Mesenteric fat pad (tissue), 1 donor: Measurements from ENCODE around the gene BCAS3. TPM values are rescaled to one million over a fixed set of nuclear protein-coding genes. Genes with fewer than 3 reads are reported as not detected.

Experiments
- DNase-seq: peaks from one replicate; pipeline ENCODE4 v3.0.0-alpha.2; 2020; ENCODE audit warnings: low spot score
- total RNA-seq: library from RNA; stranded (reverse); fragmentation: NEBNext Ultra II Directional; extraction: Animal tissue kit (Norgen Biotek cat#: 25700); gene quantifications from one replicate; pipeline ENCODE4 v1.2.1, GENCODE V29; 2021
- donor health status: DM: yes; HTN: yes; CAD: no.

The BCAS3 gene
- total RNA-seq, 1 donor from 2014 or later: 20.8 TPM

DNA sequence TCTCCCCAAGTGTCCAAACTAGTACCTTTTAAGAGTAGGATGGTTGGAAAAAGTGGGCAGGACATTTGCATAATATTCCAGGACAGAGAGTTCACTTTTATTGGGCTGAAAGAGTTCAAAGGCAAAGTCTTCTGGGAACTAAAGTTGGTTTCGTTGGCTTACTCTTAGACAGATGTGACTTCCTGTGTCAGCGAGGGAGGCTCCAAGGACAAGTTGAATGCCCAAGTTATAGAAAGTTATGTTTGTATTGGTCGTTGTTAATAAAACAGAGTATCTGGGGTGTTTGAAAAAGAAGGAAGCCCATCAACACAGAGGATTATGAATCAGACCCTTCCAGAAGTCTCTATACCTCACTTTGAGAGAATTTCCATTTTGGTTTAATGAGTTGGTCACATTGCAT is 604.7 kb downstream of the BCAS3 start:
- DNase-seq: no peak

DNA sequence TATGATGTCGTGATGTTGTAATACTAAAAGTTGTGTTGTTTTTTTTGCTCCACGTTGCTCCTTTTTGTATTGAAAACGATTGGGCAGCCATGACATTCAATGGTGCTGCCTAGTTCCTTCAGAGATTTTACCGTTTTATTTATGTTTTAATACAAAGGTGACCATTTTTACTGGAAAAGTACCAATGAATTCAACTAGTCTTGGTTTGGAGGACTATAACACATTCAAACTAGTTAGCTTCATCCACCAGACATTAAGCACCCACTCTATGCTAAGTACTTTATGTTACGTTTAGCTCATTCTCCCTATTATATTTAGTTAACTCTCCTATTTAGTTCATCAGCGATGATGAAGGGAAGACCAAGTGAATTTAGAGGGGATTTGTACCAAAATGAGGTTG is 605.4 kb downstream of the BCAS3 start:
- DNase-seq: no peak

DNA sequence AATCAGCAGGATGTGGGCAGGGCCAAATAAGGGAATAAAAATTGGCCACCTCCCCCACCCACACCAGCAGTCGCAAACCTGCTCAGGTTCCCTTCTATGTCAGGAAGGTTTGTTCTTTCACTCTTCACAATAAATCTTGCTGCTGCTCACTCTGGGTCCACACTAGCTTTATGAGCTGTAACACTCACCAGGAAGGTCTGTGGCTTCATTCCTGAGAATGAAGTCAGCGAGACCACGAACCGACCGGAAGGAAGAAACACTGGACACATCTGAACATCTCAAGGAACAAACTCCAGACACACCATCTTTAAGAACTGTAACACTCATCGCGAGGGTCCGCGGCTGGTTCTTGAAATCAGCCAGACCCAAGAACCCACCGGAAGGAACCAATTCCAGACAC is 606.5 kb downstream of the BCAS3 start:
- DNase-seq: no peak

DNA sequence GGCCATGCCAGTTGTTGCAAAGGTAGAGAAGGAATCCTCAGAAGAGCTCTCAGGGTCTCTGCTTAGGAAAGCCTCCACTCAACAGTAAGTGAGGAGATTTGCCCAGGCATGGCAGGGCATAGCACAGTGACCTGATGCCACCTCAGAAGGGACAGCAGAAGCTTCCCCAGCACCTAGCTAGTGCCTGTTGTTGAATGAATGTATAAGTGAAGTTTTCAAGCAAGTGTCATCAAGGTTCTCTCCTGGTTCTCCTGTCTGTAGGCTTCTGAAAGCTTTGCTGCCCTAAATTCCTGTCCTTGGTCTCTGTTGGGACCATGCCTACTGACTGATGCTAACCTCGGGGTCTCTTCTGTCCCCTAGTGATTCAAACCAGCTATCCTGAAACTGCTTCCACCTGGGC is 607.1 kb downstream of the BCAS3 start:
- no peak for DNase-seq

DNA sequence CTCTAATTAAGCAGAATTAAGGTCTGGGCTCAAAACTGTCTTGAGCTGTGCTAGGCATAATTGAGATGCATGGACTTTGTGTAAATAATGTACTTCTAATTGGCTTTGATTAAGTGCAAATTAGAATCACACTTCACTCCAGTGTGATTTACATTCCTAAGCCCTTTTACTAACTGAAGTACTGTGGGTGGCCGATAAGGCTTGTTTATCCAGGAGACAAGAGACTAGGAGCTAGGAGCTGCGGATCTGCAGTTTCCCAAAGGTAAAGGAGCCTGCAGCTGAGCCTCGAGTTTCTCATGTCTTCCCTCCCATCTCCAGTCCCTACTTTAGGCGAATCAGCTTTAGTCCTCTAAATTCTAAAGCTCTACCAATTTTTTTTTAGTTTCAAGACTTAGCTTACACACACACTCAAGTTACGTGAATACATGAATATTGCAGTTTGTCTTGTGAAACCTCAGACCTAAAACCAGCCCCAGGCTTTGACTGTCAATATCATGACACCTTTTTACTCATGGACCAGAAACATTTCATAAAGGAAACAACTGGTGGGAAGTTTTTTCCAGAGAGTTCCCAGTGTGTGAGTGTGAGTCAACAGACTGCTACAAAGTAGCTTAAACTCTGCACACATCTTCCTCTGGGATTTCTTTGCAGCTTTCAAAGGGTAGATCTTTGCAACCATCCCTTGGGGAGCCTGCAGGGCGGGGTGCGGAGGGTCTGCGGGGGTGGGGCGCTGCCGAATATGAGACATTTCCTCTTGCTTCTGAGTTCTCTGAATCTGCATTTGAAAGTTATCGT is 608.1 kb downstream of the BCAS3 start:
- DNase-seq: no peak

DNA sequence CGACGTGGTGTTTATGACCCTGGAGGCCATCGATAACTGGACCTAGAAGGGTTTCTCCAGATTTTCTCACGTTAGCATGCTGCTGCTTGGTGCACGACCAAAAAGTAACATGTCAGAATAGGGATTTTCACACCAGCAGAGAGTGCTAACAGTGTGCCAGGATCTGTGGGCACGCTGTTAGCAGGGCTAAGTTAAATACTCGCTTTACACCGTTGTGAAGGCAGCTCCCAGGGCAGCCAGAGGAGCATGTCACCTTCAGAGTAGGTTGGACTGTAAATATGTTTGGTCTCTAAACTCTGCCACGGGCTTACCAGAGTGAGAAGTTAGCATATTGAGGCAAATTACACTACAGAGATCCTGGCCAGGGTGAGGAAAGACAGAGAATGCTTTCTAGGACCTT is 608.8 kb downstream of the BCAS3 start:
- no peak for DNase-seq

DNA sequence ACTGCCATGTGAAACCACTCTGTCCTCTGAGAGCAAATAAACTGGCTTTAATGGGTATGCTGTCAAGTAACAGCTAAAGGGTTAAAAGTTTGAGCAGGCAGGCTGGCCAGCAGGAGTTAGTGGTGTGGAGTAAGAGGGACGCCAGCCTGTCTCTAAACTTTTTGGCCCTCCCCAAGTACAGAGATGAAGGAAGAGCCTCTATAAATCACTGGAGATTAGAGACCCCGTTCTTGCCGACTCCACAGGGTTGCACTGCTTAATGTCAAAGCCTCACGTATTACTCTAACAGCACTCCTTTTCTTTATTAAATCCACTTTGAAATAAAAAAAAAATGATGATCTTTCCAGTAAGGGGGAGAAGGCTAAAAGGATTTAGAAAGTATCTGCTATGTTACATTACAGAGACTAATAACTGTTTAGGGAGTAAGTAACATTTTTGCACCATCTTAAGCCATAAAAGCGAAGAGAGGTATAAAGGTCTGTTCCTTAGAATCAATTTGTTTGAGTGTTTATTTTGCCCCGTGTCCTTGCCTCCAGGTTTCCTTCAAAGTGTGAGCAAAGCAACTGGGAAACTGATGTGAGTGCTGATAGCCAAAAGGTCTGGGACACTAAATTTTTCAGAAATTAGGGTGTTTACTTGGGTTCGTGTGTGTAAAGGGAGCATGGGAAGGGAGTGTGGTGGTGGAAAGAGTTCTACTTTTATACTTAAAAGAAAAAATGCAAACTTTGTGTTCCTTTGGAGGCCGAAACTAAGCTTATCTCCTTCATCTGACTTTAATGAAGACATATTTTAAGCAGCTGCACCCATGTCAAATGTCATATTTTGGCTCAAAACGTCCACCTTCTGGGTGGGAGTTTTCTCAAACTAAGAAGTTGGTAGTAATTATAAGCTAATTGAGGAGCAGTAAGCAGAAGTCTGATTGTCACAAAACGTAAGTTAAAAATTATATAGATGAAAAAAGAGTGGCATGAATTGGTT is 612.0 kb downstream of the BCAS3 start:
- DNase-seq: no peak

DNA sequence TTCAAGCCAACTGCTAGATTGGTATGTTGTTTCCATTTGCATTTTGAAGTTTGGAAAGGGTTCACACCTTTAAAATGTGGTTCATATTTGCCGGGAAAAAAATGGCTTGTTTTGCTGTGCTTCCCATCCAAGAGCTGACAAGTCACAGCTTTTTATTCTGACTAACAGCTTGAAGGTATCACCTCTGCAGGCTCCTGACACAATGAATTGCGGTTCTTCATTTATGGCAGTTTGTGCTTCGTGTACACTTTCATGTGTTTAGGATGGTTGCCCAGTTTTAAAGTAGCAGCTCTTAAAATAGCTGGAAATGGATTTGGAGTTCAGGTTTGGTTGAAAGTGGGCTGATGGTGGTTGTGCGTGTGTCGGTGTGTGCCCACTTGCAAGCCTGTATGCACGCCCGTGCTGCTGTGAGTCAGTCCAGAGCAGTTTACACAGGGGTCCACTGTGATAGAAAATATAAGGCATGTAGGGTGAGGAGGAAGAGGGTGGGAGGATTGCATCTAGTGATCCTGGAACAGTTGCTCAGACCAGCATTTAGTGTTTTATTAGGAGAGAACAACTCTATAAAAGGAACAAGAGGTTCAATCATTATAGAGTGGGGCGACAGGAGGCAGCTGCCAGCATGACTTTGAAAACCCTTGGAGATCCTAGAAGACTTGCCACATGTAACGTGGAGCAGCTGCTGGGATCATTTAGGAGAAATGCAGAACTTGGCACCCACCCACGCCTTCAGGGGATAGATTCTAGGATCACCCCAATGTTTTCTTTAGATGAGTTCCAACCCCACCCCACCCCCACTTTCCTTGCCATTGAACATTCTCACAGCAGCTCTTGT is 614.0 kb downstream of the BCAS3 start:
- no peak for DNase-seq

DNA sequence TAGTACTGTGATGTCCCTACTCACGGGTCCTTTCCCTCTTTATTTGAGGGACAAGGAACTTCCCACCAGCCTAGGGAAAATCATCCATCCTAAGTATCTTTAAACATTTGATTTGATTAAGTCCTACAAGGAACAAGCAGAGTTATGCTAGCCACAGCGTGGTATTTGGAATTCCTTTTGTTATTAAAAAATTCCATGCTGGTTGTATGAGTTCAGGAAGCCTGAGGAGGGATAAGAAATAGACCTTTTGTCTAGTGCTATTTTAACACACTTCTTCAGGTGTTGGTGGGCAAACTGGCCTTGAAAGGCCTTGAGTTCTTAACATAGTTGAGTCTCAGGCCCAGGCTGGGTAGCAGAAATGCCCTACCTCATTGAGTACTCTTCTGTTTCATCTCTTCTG is 616.6 kb downstream of the BCAS3 start:
- no peak for DNase-seq

DNA sequence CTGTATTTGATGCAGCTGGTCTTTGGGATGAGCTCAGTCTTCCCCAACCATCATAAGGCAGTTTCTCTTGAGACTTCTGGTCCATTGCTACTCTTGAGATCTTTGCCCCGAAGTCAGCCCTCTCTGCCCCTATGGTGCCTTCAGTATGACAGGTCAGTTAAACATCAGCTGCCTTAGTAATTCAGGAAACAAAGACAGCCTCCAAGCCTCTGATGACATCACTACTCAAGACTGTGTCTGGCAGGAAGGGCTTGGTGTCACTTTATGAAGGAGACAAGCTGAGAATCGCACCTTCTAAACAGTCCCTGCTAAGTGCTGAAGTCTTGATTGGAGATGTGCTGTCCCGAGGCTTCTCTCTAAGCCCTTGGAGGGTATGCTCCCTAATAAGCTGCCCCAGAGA is 617.1 kb downstream of the BCAS3 start:
- DNase-seq: no peak

DNA sequence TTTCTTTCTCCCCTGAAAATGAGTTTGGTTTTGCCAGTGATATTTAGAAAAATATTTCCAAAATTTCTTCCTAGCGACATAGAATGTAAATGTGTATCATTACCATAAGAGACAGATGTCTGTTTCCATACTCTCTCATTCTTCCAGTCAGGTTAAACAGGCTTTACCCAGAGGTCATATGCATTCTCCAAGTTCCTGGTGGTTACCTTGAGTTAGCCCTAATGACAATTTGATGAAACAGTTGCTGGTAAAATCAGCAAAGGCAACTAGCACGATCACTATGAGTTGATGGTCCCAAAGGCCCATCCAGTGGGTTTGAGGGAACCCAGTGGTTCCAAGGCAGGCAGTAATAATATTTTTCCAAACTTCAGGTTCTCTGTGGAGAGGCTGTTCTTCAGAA is 618.4 kb downstream of the BCAS3 start:
- DNase-seq: no peak

DNA sequence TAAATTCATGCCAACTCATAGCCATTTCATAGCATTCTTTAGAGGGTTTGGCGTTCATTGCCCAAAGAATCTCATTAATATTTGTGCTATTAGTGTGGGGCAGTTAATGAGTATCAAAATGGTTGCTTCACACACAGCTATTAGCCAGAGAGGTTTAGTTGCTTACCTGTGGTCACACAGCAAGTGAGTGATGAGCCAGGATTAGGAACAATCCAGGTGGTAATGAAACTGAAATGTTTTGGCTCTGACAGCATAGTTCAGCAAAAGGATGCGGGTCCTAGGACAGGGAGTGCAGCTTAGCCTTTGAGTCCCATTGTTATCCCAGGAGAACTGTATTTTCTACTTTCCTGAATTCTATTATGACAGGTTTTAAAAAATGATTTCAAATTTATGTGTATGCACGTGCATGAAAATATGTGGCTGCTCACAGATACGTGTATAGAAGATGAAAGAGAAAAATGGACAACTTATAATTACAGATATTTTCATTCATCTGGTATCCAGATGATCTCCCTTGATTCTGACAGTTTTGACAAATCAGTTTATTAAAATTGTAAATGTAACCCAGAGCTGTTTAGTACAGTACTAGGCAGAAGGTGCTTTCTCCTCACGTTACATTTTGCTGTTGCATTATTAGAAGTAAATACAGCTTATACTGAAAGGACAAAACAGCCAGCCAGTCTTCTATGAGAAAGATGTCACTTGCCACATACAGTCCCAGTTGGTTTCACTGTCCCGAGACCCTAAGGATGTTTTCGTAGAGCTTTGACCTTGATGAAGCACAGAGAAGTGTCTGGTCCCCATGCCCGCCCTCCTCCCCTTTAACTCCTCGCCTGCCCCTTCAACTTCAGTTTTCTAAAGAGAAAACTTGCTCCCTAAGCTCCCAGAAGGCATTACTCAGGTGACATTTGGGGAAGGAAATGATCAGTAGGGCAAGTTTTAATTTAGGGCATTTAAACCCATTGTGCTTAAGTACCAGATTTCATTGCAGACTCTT is 622.2 kb downstream of the BCAS3 start:
- no peak for DNase-seq

DNA sequence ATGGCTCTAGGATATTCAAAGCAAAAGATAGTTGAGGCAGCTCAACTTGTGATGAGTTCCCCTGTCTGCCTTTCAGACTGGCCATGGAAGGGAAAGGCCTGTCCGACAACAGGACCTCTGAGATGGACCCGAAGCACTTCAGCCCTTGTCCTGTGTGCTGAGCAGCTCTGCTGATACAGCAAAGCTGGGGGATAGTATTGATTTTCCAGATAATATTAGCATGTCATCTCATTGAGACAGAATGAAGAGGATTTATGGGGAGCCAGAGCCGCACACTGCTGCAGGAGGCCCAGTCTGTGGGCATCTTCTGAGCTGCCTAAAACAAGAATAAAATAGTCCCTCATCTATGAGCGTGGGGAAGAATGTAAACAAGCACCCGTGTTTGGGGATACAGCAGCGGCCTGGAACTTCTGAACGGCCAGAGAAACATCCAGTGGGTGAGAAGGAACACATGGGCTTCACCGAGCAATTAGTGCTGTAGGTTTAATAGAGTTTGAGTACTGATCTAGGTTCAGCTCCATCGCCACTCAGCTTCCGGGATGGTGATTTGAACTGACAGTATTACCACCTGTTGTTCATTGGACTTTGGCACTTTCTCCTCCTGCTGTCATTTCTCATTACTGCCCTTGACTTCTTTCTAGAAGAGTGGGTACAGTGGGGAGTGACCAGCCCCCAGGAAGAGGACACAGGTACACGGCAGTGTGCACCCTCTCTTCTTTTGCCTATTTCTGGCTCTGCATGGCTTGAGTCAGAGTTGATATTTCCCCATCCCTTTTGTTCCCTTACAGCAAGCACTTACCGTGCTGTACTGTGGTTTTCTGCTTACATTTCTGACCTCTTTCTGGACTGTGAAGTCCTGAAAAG is 625.5 kb downstream of the BCAS3 start:
- DNase-seq: no peak

DNA sequence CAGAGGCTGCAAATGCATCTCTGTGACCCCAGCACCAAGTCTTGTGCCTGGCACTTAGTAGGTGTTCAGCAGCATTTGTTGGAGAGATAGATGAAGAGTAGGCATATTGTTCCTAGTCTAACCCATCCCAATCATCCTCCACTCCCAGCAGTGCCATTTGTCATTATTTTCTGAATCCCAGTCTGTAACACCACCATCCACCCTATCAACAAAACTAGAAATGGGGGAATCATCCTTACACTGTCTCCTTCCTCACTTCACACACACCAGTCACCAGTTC is 626.1 kb downstream of the BCAS3 start:
- no peak for DNase-seq

DNA sequence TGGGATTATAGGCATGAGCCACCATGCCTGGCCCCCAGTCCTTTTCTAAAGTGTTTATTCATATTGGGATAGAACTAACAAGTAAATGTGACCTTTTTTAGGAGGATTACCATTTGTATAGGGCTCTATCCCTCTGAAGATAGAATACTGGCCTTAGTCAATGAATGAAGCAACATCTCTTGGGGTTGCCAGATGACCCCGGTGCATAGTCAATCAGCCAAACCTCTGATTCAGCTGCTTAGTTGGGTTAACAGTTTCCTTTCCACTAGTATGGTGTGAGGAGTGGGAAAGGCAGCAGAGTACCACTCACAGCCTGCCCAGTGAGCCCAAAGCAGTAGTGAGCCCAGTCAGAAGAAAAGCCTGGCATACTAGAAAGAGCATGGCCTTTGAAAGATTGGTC is 627.4 kb downstream of the BCAS3 start:
- DNase-seq: no peak

DNA sequence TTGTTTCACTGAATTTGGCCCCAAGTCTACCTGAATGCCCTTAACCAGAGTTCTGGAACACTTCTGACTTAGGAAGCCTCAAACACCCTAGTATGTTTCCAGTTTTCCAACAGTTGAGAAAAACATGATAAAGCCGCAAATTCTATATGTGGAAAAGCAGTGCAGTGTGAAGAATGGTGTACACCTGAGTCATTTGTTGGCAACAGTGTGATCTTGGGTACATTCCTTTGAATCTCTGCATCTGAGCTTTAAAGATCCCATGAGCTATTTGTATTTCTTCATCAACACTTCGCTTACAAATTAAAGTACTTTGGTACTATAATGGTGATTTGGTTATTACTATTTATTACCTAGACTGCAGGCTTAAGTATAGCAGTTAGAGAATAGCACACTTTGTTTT is 628.4 kb downstream of the BCAS3 start:
- DNase-seq: no peak

DNA sequence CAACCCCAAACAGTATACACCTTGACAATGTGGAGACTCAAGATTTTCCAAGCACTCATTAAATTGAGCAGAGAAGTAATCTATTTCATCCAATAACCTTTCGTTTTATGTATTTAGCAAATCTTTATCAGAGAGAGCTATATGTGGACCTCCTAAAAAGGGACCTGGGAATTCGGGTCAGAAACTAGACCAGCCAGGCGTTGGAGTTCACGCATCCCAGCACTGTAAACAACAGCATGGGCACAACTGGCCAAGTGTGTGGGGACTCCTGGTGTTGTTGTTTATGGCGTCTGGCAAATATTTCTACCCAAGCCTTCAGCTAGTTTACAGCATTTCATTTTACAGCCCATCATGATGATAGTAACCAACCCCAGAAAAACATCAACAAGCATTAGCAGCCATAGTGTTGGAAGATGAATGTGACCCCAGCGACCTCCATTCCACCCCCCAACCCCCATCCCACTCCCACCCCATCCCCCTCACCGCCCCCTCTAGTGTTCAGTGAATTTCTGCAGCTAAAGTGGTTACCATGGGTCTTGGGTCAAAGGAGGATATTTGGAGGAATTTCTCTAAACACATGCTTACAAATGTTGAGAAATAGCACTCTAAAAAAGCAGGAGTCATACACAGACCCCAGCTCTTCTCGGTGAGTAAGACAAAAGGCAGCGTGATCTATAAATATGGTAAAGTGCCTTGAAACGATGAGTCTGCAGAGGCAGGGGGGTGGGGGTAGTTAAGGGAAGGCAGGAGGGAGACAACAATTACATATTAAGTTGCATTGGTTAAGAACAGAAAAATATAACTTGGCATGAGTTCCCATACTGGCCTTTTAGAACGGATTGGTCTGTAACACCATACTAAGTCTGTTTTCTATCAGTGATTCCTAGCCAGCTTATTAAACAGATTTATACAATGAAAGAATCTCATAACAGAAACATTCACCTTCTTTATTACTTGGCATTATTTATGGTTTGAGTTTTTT is 630.5 kb downstream of the BCAS3 start:
- peak; percentile 69 for DNase-seq
